T-helper 2 cell treated with Interferon-gamma antibody and Interleukin-4, amounts not matched to agents 5 μg/mL and 100 μg/mL, for 36 hours (primary cell): ENCODE data around the gene GRM5.
"Not testable (repeated sequence)": the region's sequence is repeated elsewhere in the genome, so short reads cannot be mapped to it uniquely, and the experiment has no call there.

Source experiments
- DNase-seq: peaks from one replicate; pipeline ENCODE4 v3.0.0; 2021; ENCODE audit warnings: low spot score
- H3K27ac Mint-ChIP-seq: one replicate; pipeline ENCODE4 v1.8.0; 2021; ENCODE audit warnings: mild to moderate bottlenecking, mixed read lengths
- H3K27me3 Mint-ChIP-seq: one replicate; pipeline ENCODE4 v1.8.0; 2021; ENCODE audit warnings: low read depth, mixed read lengths
- H3K36me3 Mint-ChIP-seq: one replicate; pipeline ENCODE4 v1.8.0; 2021; ENCODE audit warnings: low read depth, mixed read lengths
- H3K4me1 Mint-ChIP-seq: one replicate; pipeline ENCODE4 v1.8.0; 2021; ENCODE audit warnings: low read depth, mixed read lengths
- H3K4me3 Mint-ChIP-seq: one replicate; pipeline ENCODE4 v1.8.0; 2022; ENCODE audit warnings: mild to moderate bottlenecking, moderate library complexity, mixed read lengths
- H3K9me3 Mint-ChIP-seq: one replicate; pipeline ENCODE4 v1.8.0; 2021; ENCODE audit warnings: mixed read lengths

Gene GRM5

GRCh38 chr11:88843766-88844426 is 221.9 kb downstream of the GRM5 start:
- Mint-ChIP-seq H3K27me3 (peaks cover 15% of the 10 kb centered on the region), H3K4me1 (peaks cover 48% of the 10 kb centered on the region), H3K27ac (peak overlapping the region; percentile 87), H3K4me3 (peak overlapping the region; percentile 57)
- H3K36me3 Mint-ChIP-seq, H3K9me3 Mint-ChIP-seq: not testable (repeated sequence)
- DNase-seq, result peak; percentile 14

GRCh38 chr11:88838139-88838538 is 227.6 kb downstream of the GRM5 start:
- H3K27me3 Mint-ChIP-seq, result peaks cover 14% of the 10 kb centered on the region
- H3K9me3 Mint-ChIP-seq, DNase-seq, H3K27ac Mint-ChIP-seq, H3K4me3 Mint-ChIP-seq, H3K36me3 Mint-ChIP-seq: not testable (repeated sequence)
- H3K4me1 Mint-ChIP-seq, result peaks cover 24% of the 10 kb centered on the region

- not testable (repeated sequence) for DNase-seq, H3K36me3 Mint-ChIP-seq, H3K4me1 Mint-ChIP-seq, H3K9me3 Mint-ChIP-seq, H3K27ac Mint-ChIP-seq, H3K4me3 Mint-ChIP-seq
- peaks cover 11% of the 10 kb centered on the region for H3K27me3 Mint-ChIP-seq
These were observed 230.1 kb downstream of the GRM5 start for GRCh38 chr11:88835709-88836108.

GRCh38 chr11:88831303-88831890 is 234.4 kb downstream of the GRM5 start:
- H3K4me1 Mint-ChIP-seq, result no peaks in the 10 kb centered on the region
- H3K27ac Mint-ChIP-seq, result no peak overlapping the region
- no peaks in the 10 kb centered on the region for H3K9me3 Mint-ChIP-seq
- H3K27me3 Mint-ChIP-seq, result peaks cover 7% of the 10 kb centered on the region
- H3K36me3 Mint-ChIP-seq, result no peaks in the 10 kb centered on the region
- DNase-seq, result no peak
- no peak overlapping the region for H3K4me3 Mint-ChIP-seq

GRCh38 chr11:88827018-88827676 is 238.6 kb downstream of the GRM5 start:
- Mint-ChIP-seq H3K9me3 (no peaks in the 10 kb centered on the region), H3K36me3 (no peaks in the 10 kb centered on the region), H3K4me1 (no peaks in the 10 kb centered on the region), H3K27me3 (peaks cover 3% of the 10 kb centered on the region), H3K4me3 (no peak overlapping the region), H3K27ac (no peak overlapping the region)
- DNase-seq, result no peak

GRCh38 chr11:88819616-88820015 is 246.2 kb downstream of the GRM5 start:
- Mint-ChIP-seq H3K27me3 (no peaks in the 10 kb centered on the region), H3K36me3 (no peaks in the 10 kb centered on the region), H3K27ac (no peak overlapping the region), H3K4me3 (no peak overlapping the region), H3K4me1 (no peaks in the 10 kb centered on the region), H3K9me3 (no peaks in the 10 kb centered on the region)
- DNase-seq, result no peak

GRCh38 chr11:88818978-88819377 is 246.8 kb downstream of the GRM5 start:
- Mint-ChIP-seq H3K36me3 (no peaks in the 10 kb centered on the region), H3K27me3 (no peaks in the 10 kb centered on the region), H3K9me3 (no peaks in the 10 kb centered on the region), H3K4me3 (no peak overlapping the region), H3K27ac (no peak overlapping the region), H3K4me1 (no peaks in the 10 kb centered on the region)
- no peak for DNase-seq

- Mint-ChIP-seq H3K27me3 (peaks cover 7% of the 10 kb centered on the region), H3K9me3 (no peaks in the 10 kb centered on the region), H3K36me3 (no peaks in the 10 kb centered on the region), H3K27ac (no peak overlapping the region), H3K4me1 (peaks cover 2% of the 10 kb centered on the region), H3K4me3 (no peak overlapping the region)
- no peak for DNase-seq
These were observed 250.3 kb downstream of the GRM5 start for GRCh38 chr11:88815505-88815904.

- Mint-ChIP-seq H3K4me1 (peaks cover 2% of the 10 kb centered on the region), H3K36me3 (no peaks in the 10 kb centered on the region), H3K4me3 (no peak overlapping the region), H3K27me3 (peaks cover 13% of the 10 kb centered on the region), H3K9me3 (no peaks in the 10 kb centered on the region), H3K27ac (no peak overlapping the region)
- no peak for DNase-seq
These were observed 251.7 kb downstream of the GRM5 start for GRCh38 chr11:88814076-88814475.

GRCh38 chr11:88813233-88813915 is 252.4 kb downstream of the GRM5 start:
- H3K4me1 Mint-ChIP-seq, result peaks cover 2% of the 10 kb centered on the region
- no peak overlapping the region for H3K4me3 Mint-ChIP-seq
- no peak for DNase-seq
- no peak overlapping the region for H3K27ac Mint-ChIP-seq
- H3K9me3 Mint-ChIP-seq, result no peaks in the 10 kb centered on the region
- no peaks in the 10 kb centered on the region for H3K36me3 Mint-ChIP-seq
- peaks cover 13% of the 10 kb centered on the region for H3K27me3 Mint-ChIP-seq

- Mint-ChIP-seq H3K36me3 (no peaks in the 10 kb centered on the region), H3K27ac (no peak overlapping the region), H3K4me3 (no peak overlapping the region), H3K4me1 (peaks cover 2% of the 10 kb centered on the region), H3K9me3 (no peaks in the 10 kb centered on the region), H3K27me3 (peaks cover 13% of the 10 kb centered on the region)
- DNase-seq, result no peak
These were observed 255.2 kb downstream of the GRM5 start for GRCh38 chr11:88810420-88811097.

GRCh38 chr11:88809126-88809525 is 256.7 kb downstream of the GRM5 start:
- DNase-seq, result no peak
- H3K4me3 Mint-ChIP-seq, result no peak overlapping the region
- peaks cover 2% of the 10 kb centered on the region for H3K4me1 Mint-ChIP-seq
- H3K27me3 Mint-ChIP-seq, result peaks cover 13% of the 10 kb centered on the region
- H3K9me3 Mint-ChIP-seq, result no peaks in the 10 kb centered on the region
- no peaks in the 10 kb centered on the region for H3K36me3 Mint-ChIP-seq
- no peak overlapping the region for H3K27ac Mint-ChIP-seq

GRCh38 chr11:88807349-88807748 is 258.4 kb downstream of the GRM5 start:
- no peak overlapping the region for H3K27ac Mint-ChIP-seq
- DNase-seq, result no peak
- no peaks in the 10 kb centered on the region for H3K9me3 Mint-ChIP-seq
- H3K27me3 Mint-ChIP-seq, result peaks cover 13% of the 10 kb centered on the region
- no peak overlapping the region for H3K4me3 Mint-ChIP-seq
- H3K4me1 Mint-ChIP-seq, result no peaks in the 10 kb centered on the region
- no peaks in the 10 kb centered on the region for H3K36me3 Mint-ChIP-seq

GRCh38 chr11:88806410-88806809 is 259.4 kb downstream of the GRM5 start:
- Mint-ChIP-seq H3K4me1 (no peaks in the 10 kb centered on the region), H3K36me3 (no peaks in the 10 kb centered on the region), H3K27me3 (peaks cover 10% of the 10 kb centered on the region), H3K9me3 (no peaks in the 10 kb centered on the region), H3K27ac (no peak overlapping the region), H3K4me3 (no peak overlapping the region)
- no peak for DNase-seq
